ENCODE measurements around the gene DTNBP1.

Gene DTNBP1

DNA sequence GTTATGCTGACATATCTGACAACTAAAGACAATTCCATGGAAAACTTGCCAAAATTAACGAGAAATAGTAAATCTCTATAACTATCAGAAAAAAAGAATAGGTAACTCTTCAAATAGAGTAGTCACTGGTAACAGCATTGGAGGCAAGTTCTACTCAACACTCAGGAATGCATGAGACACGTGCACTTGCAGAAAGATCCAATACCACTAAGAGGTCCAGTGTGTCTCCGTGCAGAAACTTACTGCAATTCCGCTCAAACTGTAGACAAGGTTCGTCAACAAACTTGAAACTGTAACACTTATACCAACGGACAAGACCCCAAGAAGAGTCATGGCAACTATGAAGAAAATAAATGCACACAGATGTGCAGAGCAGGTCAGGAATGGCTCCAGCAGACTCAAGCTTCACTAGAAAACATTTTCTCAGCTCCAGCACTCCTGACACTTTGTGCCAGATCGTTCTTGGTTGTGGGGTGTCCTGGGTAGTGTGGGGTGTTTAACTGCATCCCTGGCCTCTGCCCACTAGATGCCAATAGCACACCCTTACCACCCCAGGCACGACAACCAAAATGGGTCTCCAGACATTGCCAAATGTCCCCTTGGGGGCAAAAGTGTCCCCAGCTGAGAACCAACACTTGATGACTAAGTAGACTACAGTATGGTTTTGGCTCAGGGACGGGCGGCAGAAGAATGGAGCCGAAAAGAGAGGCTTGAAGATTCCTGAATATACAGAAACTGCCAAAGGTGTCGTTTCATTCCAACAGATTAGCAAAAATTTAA lies 134.8 kb downstream of the DTNBP1 start:
- H3K36me3 ChIP-seq (ENCODE audit: control insufficient read depth in 2 of 2, insufficient read depth in 2 of 2, low read length in 2 of 2) = peaks cover 28 to 31% of the 10 kb centered on the region in 2 donors
- H3K4me3 ChIP-seq (ENCODE audit: low read length in 2 of 2) = no peak overlapping the region

DNA sequence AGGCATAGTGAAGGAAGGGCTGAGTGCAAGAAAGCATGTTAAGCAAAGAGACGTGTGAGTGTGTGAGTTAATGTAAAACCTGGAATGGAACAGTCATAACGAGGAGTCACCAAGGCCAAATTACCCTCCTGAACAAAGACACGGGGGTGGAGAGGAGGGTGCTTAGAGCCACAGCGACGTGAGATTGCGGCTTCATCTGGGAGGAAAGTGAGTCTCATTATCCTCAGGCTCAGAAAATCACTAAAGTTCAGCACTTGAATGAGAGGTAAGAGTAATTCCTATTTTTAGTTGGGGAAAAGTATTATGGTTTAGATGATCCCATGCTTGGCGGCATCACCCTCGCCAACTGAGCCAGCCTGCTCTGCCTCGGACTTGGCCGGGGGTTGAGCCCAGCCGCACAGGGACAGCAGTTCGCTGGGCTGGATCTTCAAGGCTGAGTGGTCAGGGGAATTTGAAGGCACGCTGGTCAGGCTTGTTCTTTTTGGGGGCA lies 136.6 kb downstream of the DTNBP1 start:
- peaks cover 0 to 3% of the 10 kb centered on the region in 2 donors for H3K4me1 ChIP-seq (ENCODE audit: control insufficient read depth in 2 of 2, insufficient read depth in 2 of 2, low read length in 2 of 2)
- no peak overlapping the region for H3K4me3 ChIP-seq (ENCODE audit: low read length in 2 of 2)
- no peak overlapping the region for H3K9ac ChIP-seq (ENCODE audit: low read depth in 1 of 2, low read length in 2 of 2)
- peaks cover 25 to 38% of the 10 kb centered on the region in 2 donors for H3K36me3 ChIP-seq (ENCODE audit: control insufficient read depth in 2 of 2, insufficient read depth in 2 of 2, low read length in 2 of 2)
- no peak overlapping the region for H3K27ac ChIP-seq (ENCODE audit: low read depth in 2 of 2, low read length in 2 of 2)
- no peaks in the 10 kb centered on the region for H3K9me3 ChIP-seq (ENCODE audit: control insufficient read depth in 2 of 2, low read length in 2 of 2)
- H3K27me3 ChIP-seq (ENCODE audit: control insufficient read depth in 2 of 2, insufficient read depth in 2 of 2, low read length in 2 of 2) = no peaks in the 10 kb centered on the region

More for the DNA sequence above, 134.8 kb downstream of the DTNBP1 start:
- no peak overlapping the region for H3K27ac ChIP-seq (ENCODE audit: low read depth in 2 of 2, low read length in 2 of 2)
- H3K27me3 ChIP-seq (ENCODE audit: control insufficient read depth in 2 of 2, insufficient read depth in 2 of 2, low read length in 2 of 2) = no peaks in the 10 kb centered on the region
- no peaks in the 10 kb centered on the region for H3K9me3 ChIP-seq (ENCODE audit: control insufficient read depth in 2 of 2, low read length in 2 of 2)
- no peak overlapping the region for H3K9ac ChIP-seq (ENCODE audit: low read depth in 1 of 2, low read length in 2 of 2)
- H3K4me1 ChIP-seq (ENCODE audit: control insufficient read depth in 2 of 2, insufficient read depth in 2 of 2, low read length in 2 of 2) = no peaks in the 10 kb centered on the region

DNA sequence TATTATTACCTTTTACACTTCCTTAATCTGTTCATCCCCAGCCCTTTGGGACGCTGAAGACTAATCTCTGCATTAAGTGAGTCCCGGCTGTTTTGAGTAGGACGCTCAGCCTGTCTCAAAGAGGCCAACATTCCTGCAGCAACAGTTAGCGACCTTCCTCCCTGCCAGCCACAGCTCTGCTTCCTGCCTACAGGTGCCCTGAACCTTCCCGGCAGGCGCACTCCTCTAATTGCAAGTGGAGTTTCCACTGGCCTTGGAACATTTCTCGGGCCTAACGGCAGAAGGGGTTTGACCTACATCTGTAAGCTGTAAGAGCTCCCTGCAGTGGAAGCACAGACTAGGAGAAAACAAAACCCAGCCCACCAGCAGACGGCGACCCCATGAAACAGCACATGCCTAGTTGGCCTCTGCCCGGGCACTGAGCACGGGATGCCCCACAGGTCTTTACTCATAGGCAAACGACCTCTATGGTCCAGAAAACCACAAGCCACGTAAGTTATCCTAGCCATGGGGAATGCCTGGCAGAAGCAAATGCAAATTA lies 137.9 kb downstream of the DTNBP1 start:
- peaks cover 0 to 3% of the 10 kb centered on the region in 2 donors for H3K4me1 ChIP-seq (ENCODE audit: control insufficient read depth in 2 of 2, insufficient read depth in 2 of 2, low read length in 2 of 2)
- no peaks in the 10 kb centered on the region for H3K9me3 ChIP-seq (ENCODE audit: control insufficient read depth in 2 of 2, low read length in 2 of 2)
- H3K36me3 ChIP-seq (ENCODE audit: control insufficient read depth in 2 of 2, insufficient read depth in 2 of 2, low read length in 2 of 2) = peaks cover 26 to 35% of the 10 kb centered on the region in 2 donors
- no peaks in the 10 kb centered on the region for H3K27me3 ChIP-seq (ENCODE audit: control insufficient read depth in 2 of 2, insufficient read depth in 2 of 2, low read length in 2 of 2)
- no peak overlapping the region for H3K9ac ChIP-seq (ENCODE audit: low read depth in 1 of 2, low read length in 2 of 2)
- no peak overlapping the region for H3K4me3 ChIP-seq (ENCODE audit: low read length in 2 of 2)
- no peak overlapping the region for H3K27ac ChIP-seq (ENCODE audit: low read depth in 2 of 2, low read length in 2 of 2)

DNA sequence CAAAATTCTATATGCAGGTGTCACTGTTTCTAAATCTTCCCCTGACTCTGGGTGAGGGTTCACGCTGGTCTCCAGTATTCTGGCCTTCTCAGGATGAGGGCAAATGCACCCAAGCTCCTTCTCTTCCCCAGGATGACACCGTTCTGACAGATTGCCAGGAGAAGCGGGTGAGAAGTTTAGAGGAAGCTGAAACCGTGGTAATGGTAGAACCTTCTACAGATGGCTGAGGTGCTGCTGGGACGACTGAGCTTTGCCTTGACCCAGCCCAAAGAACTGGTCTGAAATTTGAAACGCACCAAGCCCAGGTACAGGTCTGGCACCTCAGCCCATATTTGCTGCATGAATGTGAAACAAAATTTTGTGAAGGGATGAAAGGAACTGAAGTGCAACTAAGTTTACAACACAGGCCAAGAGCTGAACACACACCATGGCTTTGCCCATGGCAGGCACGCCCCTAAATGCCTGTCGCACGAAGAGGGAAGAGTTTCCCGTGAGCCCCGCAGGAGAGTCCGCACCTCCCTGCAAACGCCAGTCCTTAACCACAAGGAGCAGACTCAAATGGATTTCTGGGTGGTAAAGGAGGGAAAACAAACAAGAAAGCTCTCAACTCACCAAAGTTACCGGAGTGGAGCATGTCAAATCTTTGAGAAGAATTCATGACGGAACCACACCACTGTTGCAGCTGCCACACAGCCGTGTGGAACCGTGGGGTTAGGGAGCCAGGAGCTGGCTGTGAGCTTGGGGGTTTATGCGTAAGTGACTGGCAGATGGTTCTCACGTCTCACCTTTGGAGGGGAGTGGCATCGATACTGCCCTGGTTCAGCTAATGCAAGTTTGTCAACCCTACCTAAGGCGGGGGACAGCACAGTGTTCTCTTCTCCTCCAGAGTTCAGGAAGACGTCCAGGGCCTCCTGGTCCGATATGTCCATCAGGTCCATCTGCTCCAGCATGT lies 138.9 kb downstream of the DTNBP1 start:
- Histone ChIP-seq H3K4me3 (ENCODE audit: low read length in 2 of 2) (no peak overlapping the region), H3K36me3 (ENCODE audit: control insufficient read depth in 2 of 2, insufficient read depth in 2 of 2, low read length in 2 of 2) (peaks cover 32 to 44% of the 10 kb centered on the region in 2 donors), H3K9ac (ENCODE audit: low read depth in 1 of 2, low read length in 2 of 2) (no peak overlapping the region), H3K27ac (ENCODE audit: low read depth in 2 of 2, low read length in 2 of 2) (no peak overlapping the region), H3K27me3 (ENCODE audit: control insufficient read depth in 2 of 2, insufficient read depth in 2 of 2, low read length in 2 of 2) (no peaks in the 10 kb centered on the region), H3K4me1 (ENCODE audit: control insufficient read depth in 2 of 2, insufficient read depth in 2 of 2, low read length in 2 of 2) (peaks cover 0 to 3% of the 10 kb centered on the region in 2 donors), H3K9me3 (ENCODE audit: control insufficient read depth in 2 of 2, low read length in 2 of 2) (no peaks in the 10 kb centered on the region)

DNA sequence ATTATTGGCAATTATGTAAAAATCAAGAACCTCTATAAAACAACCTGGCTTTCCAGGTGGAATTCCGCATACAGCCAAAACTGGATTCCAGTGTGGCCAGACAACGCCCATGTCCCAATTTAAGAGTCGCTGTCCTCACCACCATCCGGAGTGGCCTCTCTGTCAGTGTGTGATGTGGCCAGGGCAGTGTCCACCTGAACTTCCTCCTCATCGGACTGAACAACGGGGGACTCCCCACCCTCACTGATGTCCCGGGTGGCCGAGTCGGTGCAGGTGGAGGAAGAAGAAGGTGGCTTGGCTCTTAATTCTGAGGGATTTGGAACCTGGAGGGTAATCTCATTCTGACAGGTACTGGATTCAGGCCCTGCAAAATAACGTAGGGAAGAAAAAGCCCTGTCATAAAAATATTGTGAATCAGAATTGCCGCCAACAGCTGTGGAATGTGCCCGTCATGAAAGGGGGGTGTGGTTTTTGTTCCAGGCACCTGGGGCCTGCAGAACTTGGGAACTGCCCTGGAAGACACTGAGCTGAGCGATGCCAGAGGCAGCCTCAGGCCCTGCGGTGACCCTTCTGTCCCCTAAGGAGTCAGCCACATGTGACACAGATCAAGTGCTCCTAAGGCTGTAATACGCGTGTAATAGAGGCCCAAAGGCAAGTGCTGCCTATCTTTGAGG lies 139.8 kb downstream of the DTNBP1 start:
- no peaks in the 10 kb centered on the region for H3K9me3 ChIP-seq (ENCODE audit: control insufficient read depth in 2 of 2, low read length in 2 of 2)
- no peak overlapping the region for H3K9ac ChIP-seq (ENCODE audit: low read depth in 1 of 2, low read length in 2 of 2)
- H3K36me3 ChIP-seq (ENCODE audit: control insufficient read depth in 2 of 2, insufficient read depth in 2 of 2, low read length in 2 of 2) = peaks cover 38 to 43% of the 10 kb centered on the region in 2 donors

DNA sequence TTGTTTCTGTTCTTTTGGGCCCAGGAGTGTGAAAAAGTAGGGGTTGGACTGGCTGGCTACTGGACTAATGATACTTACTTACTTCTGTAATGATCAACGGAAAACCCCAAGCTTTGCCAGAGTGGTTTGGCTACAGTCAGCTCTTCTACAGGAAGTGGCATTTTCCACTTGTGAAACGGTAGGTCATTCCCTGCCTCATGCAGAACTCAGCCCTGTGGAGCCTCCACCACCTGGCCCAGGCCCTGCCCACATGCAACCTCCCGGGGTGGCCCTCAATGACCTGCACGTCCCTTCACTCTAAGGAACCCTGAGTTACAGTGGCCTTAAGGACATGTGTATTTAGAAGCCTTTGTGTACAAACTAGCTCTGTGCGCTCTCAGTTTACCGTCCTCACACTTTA lies 140.4 kb downstream of the DTNBP1 start:
- peaks cover 44 to 47% of the 10 kb centered on the region in 2 donors for H3K36me3 ChIP-seq (ENCODE audit: control insufficient read depth in 2 of 2, insufficient read depth in 2 of 2, low read length in 2 of 2)
- H3K9me3 ChIP-seq (ENCODE audit: control insufficient read depth in 2 of 2, low read length in 2 of 2) = no peaks in the 10 kb centered on the region
- H3K27me3 ChIP-seq (ENCODE audit: control insufficient read depth in 2 of 2, insufficient read depth in 2 of 2, low read length in 2 of 2) = no peaks in the 10 kb centered on the region
- peaks cover 0 to 3% of the 10 kb centered on the region in 2 donors for H3K4me1 ChIP-seq (ENCODE audit: control insufficient read depth in 2 of 2, insufficient read depth in 2 of 2, low read length in 2 of 2)
- H3K9ac ChIP-seq (ENCODE audit: low read depth in 1 of 2, low read length in 2 of 2) = no peak overlapping the region
- H3K27ac ChIP-seq (ENCODE audit: low read depth in 2 of 2, low read length in 2 of 2) = no peak overlapping the region
- H3K4me3 ChIP-seq (ENCODE audit: low read length in 2 of 2) = no peak overlapping the region

More for the DNA sequence above, 139.8 kb downstream of the DTNBP1 start:
- Histone ChIP-seq H3K27ac (ENCODE audit: low read depth in 2 of 2, low read length in 2 of 2) (no peak overlapping the region), H3K4me3 (ENCODE audit: low read length in 2 of 2) (no peak overlapping the region), H3K4me1 (ENCODE audit: control insufficient read depth in 2 of 2, insufficient read depth in 2 of 2, low read length in 2 of 2) (peaks cover 0 to 3% of the 10 kb centered on the region in 2 donors), H3K27me3 (ENCODE audit: control insufficient read depth in 2 of 2, insufficient read depth in 2 of 2, low read length in 2 of 2) (no peaks in the 10 kb centered on the region)

DNA sequence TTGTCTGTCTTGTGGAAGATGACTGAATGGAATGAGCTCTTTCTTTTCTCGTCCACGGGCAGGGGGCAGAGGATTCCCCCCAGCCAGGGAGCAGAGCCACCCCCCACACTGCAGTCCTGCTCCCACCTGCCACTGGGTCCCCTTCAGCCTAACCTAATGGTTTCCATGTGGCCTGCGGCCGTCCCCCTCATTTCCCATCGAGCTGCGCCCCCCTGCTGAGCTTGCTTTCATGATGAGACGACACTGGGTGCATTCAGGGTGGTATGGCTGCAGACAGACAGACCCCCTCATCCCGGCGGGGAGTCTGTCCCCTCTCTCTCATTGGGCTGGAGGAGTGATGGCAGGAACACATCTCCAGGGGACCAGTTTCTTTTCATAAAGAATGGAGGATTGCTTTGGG lies 140.8 kb downstream of the DTNBP1 start:
- no peak overlapping the region for H3K27ac ChIP-seq (ENCODE audit: low read depth in 2 of 2, low read length in 2 of 2)

DNA sequence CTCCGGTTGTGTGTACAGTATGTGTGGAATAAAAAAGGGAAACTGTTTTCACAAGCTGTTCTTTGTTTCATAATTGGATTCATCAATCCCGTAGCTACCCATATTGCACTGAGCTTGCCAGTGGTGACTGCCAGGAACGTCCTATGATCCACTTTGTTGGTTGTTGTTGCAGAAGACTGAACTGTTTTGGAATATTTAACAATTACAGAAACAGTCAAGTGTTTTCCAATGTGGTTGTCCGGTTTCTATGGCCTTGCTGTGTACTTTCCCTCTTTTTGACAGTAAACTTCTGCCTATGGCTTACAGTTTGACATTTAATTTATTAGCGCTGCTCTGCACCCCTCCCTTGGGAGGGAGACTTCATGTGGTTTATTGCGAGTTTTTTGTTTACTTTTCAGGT lies 141.2 kb downstream of the DTNBP1 start:
- Histone ChIP-seq H3K27me3 (ENCODE audit: control insufficient read depth in 2 of 2, insufficient read depth in 2 of 2, low read length in 2 of 2) (no peaks in the 10 kb centered on the region), H3K4me1 (ENCODE audit: control insufficient read depth in 2 of 2, insufficient read depth in 2 of 2, low read length in 2 of 2) (peaks cover 0 to 3% of the 10 kb centered on the region in 2 donors), H3K27ac (ENCODE audit: low read depth in 2 of 2, low read length in 2 of 2) (no peak overlapping the region), H3K4me3 (ENCODE audit: low read length in 2 of 2) (no peak overlapping the region), H3K9ac (ENCODE audit: low read depth in 1 of 2, low read length in 2 of 2) (no peak overlapping the region), H3K9me3 (ENCODE audit: control insufficient read depth in 2 of 2, low read length in 2 of 2) (no peaks in the 10 kb centered on the region), H3K36me3 (ENCODE audit: control insufficient read depth in 2 of 2, insufficient read depth in 2 of 2, low read length in 2 of 2) (peaks cover 44 to 53% of the 10 kb centered on the region in 2 donors)

More for the DNA sequence above, 140.8 kb downstream of the DTNBP1 start:
- Histone ChIP-seq H3K4me3 (ENCODE audit: low read length in 2 of 2) (no peak overlapping the region), H3K9me3 (ENCODE audit: control insufficient read depth in 2 of 2, low read length in 2 of 2) (no peaks in the 10 kb centered on the region), H3K9ac (ENCODE audit: low read depth in 1 of 2, low read length in 2 of 2) (no peak overlapping the region), H3K4me1 (ENCODE audit: control insufficient read depth in 2 of 2, insufficient read depth in 2 of 2, low read length in 2 of 2) (peaks cover 0 to 3% of the 10 kb centered on the region in 2 donors), H3K27me3 (ENCODE audit: control insufficient read depth in 2 of 2, insufficient read depth in 2 of 2, low read length in 2 of 2) (no peaks in the 10 kb centered on the region), H3K36me3 (ENCODE audit: control insufficient read depth in 2 of 2, insufficient read depth in 2 of 2, low read length in 2 of 2) (peaks cover 44 to 51% of the 10 kb centered on the region in 2 donors)

DNA sequence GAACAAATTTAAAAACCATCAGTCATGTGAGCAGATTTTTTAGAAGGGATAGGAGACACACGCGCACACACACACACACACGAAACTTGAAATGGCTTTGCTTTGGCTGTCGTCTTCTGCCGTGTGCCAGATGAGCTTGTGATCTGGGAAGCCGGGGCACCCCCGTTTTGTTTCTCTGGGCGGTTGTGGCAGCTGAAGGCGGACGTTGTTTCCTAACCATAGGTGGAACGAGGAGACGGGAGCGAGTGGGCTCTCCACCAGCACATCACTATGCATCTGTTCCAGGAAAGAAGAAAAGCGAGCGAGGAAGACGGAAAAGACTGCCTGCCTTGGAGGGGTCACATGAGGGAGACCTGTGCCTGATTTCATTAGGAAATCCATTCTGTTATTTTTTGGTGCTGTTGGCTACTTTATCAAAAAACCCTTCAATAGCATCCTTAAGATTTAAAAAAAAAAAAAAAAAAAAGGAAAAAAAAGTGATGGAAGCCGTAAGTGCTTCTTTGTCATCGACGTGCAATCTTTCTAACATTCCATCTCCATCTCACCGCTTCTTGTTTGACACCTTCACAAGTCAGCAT lies 142.1 kb downstream of the DTNBP1 start:
- Histone ChIP-seq H3K4me3 (ENCODE audit: low read length in 2 of 2) (no peak overlapping the region), H3K9ac (ENCODE audit: low read depth in 1 of 2, low read length in 2 of 2) (no peak overlapping the region), H3K27ac (ENCODE audit: low read depth in 2 of 2, low read length in 2 of 2) (no peak overlapping the region), H3K4me1 (ENCODE audit: control insufficient read depth in 2 of 2, insufficient read depth in 2 of 2, low read length in 2 of 2) (peaks cover 0 to 3% of the 10 kb centered on the region in 2 donors), H3K27me3 (ENCODE audit: control insufficient read depth in 2 of 2, insufficient read depth in 2 of 2, low read length in 2 of 2) (no peaks in the 10 kb centered on the region), H3K36me3 (ENCODE audit: control insufficient read depth in 2 of 2, insufficient read depth in 2 of 2, low read length in 2 of 2) (peaks cover 44 to 50% of the 10 kb centered on the region in 2 donors), H3K9me3 (ENCODE audit: control insufficient read depth in 2 of 2, low read length in 2 of 2) (no peaks in the 10 kb centered on the region)

Data from mucosa of rectum (tissue), 2 donors.